NB4 (cell line): ENCODE measurements around the gene KRTCAP3.

ENCODE experiments used
- DNase-seq: peaks from one replicate; pipeline ENCODE4 v3.0.0; 2010; ENCODE audit warnings: low read depth
- H3K4me3 ChIP-seq: one replicate; pipeline ENCODE4 v1.5.1; 2011; ENCODE audit warnings: mild to moderate bottlenecking, low read depth, low read length, moderate library complexity
- MYC ChIP-seq: IDR thresholded peaks from 2 replicates; pipeline ENCODE4 v1.6.1; 2011; ENCODE audit warnings: low read depth, low read length
- POLR2A ChIP-seq: IDR thresholded peaks from 2 replicates; pipeline ENCODE4 v1.6.1; 2011; ENCODE audit warnings: mild to moderate bottlenecking; ENCODE audit not compliant: insufficient read length; ENCODE audit errors: extremely low read depth
- TF ChIP-seq, protein P1 (sequence below): IDR thresholded peaks from one replicate; pipeline ENCODE4 v1.5.1; 2012; ENCODE audit warnings: low read depth, low read length
- TF ChIP-seq, protein P2 (sequence below): IDR thresholded peaks from 2 replicates; pipeline ENCODE4 v1.6.1; 2011; ENCODE audit warnings: low read depth, low read length

The KRTCAP3 gene

DNA sequence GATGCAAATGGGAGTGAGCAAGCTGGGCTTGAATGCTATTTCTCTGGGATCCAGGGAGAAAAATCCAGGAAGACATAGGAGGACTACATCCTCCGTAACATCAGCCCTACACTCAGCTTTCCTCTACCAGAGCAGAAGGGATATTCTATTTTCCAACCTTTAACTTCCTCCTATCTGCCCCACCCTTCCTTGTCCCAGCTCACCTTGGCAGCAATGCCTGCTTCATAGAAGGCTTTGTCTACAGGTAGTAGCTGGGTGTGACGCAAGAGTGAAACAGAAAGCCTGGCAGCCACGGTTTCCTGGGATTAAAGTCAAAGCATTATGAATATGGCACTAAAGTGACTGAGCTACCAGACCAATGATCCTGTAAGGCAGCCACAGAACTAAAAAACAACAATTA lies 3.9 kb downstream of the KRTCAP3 start:
- H3K4me3 ChIP-seq = no peak overlapping the region
- DNase-seq = no peak
- TF ChIP-seq, protein P1, sequence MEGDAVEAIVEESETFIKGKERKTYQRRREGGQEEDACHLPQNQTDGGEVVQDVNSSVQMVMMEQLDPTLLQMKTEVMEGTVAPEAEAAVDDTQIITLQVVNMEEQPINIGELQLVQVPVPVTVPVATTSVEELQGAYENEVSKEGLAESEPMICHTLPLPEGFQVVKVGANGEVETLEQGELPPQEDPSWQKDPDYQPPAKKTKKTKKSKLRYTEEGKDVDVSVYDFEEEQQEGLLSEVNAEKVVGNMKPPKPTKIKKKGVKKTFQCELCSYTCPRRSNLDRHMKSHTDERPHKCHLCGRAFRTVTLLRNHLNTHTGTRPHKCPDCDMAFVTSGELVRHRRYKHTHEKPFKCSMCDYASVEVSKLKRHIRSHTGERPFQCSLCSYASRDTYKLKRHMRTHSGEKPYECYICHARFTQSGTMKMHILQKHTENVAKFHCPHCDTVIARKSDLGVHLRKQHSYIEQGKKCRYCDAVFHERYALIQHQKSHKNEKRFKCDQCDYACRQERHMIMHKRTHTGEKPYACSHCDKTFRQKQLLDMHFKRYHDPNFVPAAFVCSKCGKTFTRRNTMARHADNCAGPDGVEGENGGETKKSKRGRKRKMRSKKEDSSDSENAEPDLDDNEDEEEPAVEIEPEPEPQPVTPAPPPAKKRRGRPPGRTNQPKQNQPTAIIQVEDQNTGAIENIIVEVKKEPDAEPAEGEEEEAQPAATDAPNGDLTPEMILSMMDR = no peak
- TF ChIP-seq, protein P2, sequence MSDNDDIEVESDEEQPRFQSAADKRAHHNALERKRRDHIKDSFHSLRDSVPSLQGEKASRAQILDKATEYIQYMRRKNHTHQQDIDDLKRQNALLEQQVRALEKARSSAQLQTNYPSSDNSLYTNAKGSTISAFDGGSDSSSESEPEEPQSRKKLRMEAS = no peak
- TF ChIP-seq MYC (no peak), POLR2A (no peak)

DNA sequence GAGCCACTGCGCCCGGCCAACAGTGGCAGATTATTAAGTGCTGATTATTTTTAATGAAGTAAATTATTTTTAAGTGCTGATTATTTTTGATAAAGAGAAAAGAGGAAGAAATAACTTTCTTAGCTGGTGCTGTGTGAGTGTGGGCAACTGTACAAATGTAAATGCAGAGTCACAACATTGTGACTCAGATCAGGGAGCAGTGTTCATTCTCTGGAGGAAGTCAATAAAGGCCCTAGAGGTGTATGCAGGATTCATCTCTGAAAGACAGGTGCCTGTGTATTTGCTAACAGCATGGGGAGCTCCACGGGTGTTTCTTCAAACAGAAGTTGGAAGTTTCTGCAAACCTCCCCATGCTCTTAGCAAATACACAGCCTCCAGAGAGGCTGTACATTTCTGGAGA lies 6.2 kb downstream of the KRTCAP3 start:
- DNase-seq = no peak
- no peak overlapping the region for H3K4me3 ChIP-seq
- TF ChIP-seq MYC (no peak), POLR2A (no peak)
- TF ChIP-seq, protein P1 = no peak
- TF ChIP-seq, protein P2 = no peak

DNA sequence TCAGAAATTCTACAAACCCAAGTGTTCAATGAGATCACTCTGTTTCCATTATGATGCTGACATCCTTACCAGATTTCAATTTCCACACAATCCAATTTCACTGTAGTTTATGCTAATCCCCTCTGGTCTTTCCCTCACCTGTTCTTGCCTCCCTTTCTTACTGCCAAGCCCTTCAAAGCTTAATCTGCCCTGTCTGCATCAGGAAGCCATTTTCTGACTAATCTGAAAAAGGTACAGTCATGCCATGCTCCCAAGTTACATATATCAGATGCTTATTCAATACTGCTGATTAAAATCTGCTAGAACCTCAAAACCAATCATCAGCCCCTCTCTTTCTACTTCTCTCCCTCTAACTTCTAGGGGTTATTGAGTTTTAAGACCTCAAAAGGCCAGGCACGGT lies 8.9 kb downstream of the KRTCAP3 start:
- no peak for DNase-seq
- TF ChIP-seq MYC = no peak
- TF ChIP-seq, protein P2 = no peak

DNA sequence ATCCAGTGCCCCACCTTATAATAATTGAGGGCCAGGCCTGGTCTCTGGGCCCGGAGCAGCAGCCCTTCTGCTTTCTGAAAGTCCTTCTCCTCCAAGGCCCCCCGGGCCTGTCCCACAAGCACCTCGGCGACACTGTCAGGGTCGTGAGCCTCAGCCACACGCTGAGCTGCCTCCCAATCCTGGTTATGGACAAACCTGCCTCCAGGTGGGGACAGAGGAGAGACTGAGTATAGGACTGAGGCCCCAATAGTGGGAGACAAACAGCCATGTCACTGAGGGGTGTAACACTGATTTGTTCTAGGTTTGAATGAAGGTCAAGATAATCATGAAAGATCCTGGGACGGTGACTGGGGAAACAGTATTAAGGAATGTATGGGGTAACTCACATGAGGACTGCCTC lies 11.8 kb downstream of the KRTCAP3 start:
- no peak overlapping the region for H3K4me3 ChIP-seq
- DNase-seq = no peak
- TF ChIP-seq, protein P1 = no peak
- TF ChIP-seq, protein P2 = no peak
- TF ChIP-seq POLR2A (no peak), MYC (no peak)

More for the DNA sequence above, 8.9 kb downstream of the KRTCAP3 start:
- no peak overlapping the region for H3K4me3 ChIP-seq

DNA sequence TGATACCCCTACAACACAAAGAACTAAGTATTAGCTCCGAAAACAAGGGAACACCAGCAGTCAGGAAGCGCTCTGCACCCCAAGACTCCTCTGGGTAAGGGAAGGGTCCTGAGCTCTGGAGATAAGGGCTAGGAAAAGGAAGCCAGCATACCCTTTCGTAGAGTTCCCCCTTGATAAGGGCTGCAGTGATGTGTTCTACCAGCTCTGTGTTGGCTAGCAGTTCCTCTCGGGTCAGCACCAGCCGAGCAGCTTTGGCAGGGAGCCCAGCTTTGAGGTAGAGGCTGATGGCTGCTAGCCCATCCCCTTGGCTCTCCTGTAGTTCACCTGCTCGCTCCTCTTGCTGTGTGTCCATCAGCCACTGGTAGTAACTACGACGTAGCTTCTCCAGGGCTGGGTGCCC lies 18.9 kb downstream of the KRTCAP3 start:
- DNase-seq = no peak
- H3K4me3 ChIP-seq = no peak overlapping the region
- TF ChIP-seq, protein P2 = no peak
- TF ChIP-seq, protein P1 = no peak
- TF ChIP-seq MYC (no peak), POLR2A (no peak)

DNA sequence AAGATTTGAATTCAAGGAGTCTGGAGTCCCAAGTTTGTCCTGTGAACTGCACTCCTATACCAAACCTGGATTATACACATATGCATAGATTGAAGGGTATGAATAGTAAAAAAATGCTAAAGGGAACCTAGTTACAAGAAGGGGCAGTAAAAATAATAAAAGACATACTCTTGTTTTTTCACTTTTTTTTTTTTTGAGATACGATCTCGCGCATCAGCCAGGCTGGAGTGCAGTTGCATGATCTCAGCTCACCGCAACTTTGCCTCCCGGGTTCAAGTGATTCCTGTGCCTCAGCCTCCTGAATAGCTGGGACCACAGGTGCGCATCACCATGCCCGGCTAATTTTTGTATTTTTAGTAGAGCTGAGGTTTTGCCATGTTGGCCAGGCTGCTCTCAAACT lies 22.3 kb downstream of the KRTCAP3 start:
- H3K4me3 ChIP-seq = no peak overlapping the region
- DNase-seq = no peak
- TF ChIP-seq, protein P2 = no peak
- no peak for TF ChIP-seq MYC
- TF ChIP-seq, protein P1 = no peak
